Osteoblast (primary cell): Measurements from ENCODE around the gene KLF9. TPM values are rescaled to one million over a fixed set of nuclear protein-coding genes. Genes with fewer than 3 reads are reported as not detected.

Experiments
- DNase-seq: peaks from one replicate; pipeline ENCODE4 v3.0.0; 2011; ENCODE audit warnings: low spot score, mixed read lengths; ENCODE audit not compliant: insufficient read length; ENCODE audit errors: missing footprints
- H2AFZ ChIP-seq: 2 replicates; pipeline ENCODE4 v1.6.0; 2011; ENCODE audit warnings: mild to moderate bottlenecking, low read length
- H3K27ac ChIP-seq: 2 replicates; pipeline ENCODE4 v1.5.1; 2011; ENCODE audit warnings: mild to moderate bottlenecking, low read depth, low read length, moderate library complexity
- H3K27me3 ChIP-seq: 2 replicates; pipeline ENCODE4 v1.6.0; 2012; ENCODE audit warnings: mild to moderate bottlenecking, control low read depth, inconsistent platforms, low read length, moderate library complexity; ENCODE audit not compliant: insufficient read depth
- H3K36me3 ChIP-seq: 2 replicates; pipeline ENCODE4 v1.5.1; 2011; ENCODE audit warnings: mild to moderate bottlenecking, low read length, control low read depth, moderate library complexity; ENCODE audit not compliant: insufficient read depth
- H3K4me1 ChIP-seq: 2 replicates; pipeline ENCODE4 v1.5.1; 2011; ENCODE audit warnings: mild to moderate bottlenecking, low read length, control low read depth, moderate library complexity; ENCODE audit not compliant: insufficient read depth
- H3K4me2 ChIP-seq: 2 replicates; pipeline ENCODE4 v1.6.0; 2011; ENCODE audit warnings: mild to moderate bottlenecking, low read length; ENCODE audit not compliant: insufficient read depth
- H3K4me3 ChIP-seq: fragments of 200-600 bp; sonication (generic); 3 replicates; pipeline ENCODE4 v1.5.1; 2012; ENCODE audit warnings: mild to moderate bottlenecking, low read length, inconsistent platforms; ENCODE audit not compliant: insufficient read depth
- H3K79me2 ChIP-seq: 2 replicates; pipeline ENCODE4 v1.6.0; 2012; ENCODE audit warnings: mild to moderate bottlenecking, low read length, control low read depth, inconsistent platforms; ENCODE audit not compliant: insufficient read depth
- H3K9me3 ChIP-seq: 2 replicates; pipeline ENCODE4 v1.5.1; 2011; ENCODE audit warnings: low read depth, low read length, control low read depth
- H4K20me1 ChIP-seq: 2 replicates; pipeline ENCODE4 v1.6.0; 2012; ENCODE audit warnings: mild to moderate bottlenecking, low read length, control low read depth; ENCODE audit not compliant: insufficient read depth
- CTCF ChIP-seq: IDR thresholded peaks from 2 replicates; pipeline ENCODE4 v1.5.1; 2011; ENCODE audit warnings: mild to moderate bottlenecking, low read depth, low read length, moderate library complexity; ENCODE audit errors: extremely low read depth
- total RNA-seq: library from RNA; depleted of rRNA; stranded (reverse); fragments of >200 nt; gene quantifications from 2 replicates; pipeline ENCODE4 v1.2.3, GENCODE V29; 2012

Gene KLF9
- total RNA-seq, 1 donor, result 51.8 TPM

- Histone ChIP-seq H3K9me3 (no peaks in the 10 kb centered on the region), H2AFZ (no peak overlapping the region), H3K79me2 (no peaks in the 10 kb centered on the region), H3K4me2 (no peak overlapping the region), H3K27me3 (no peaks in the 10 kb centered on the region), H3K4me3 (no peak overlapping the region), H4K20me1 (no peaks in the 10 kb centered on the region), H3K36me3 (no peaks in the 10 kb centered on the region), H3K4me1 (peaks cover 27% of the 10 kb centered on the region), H3K27ac (no peak overlapping the region)
- no peak for TF ChIP-seq CTCF
- no peak for DNase-seq
Observed at GRCh38 chr9:70422371-70423043, 8.1 kb upstream of the KLF9 start.

DNA sequence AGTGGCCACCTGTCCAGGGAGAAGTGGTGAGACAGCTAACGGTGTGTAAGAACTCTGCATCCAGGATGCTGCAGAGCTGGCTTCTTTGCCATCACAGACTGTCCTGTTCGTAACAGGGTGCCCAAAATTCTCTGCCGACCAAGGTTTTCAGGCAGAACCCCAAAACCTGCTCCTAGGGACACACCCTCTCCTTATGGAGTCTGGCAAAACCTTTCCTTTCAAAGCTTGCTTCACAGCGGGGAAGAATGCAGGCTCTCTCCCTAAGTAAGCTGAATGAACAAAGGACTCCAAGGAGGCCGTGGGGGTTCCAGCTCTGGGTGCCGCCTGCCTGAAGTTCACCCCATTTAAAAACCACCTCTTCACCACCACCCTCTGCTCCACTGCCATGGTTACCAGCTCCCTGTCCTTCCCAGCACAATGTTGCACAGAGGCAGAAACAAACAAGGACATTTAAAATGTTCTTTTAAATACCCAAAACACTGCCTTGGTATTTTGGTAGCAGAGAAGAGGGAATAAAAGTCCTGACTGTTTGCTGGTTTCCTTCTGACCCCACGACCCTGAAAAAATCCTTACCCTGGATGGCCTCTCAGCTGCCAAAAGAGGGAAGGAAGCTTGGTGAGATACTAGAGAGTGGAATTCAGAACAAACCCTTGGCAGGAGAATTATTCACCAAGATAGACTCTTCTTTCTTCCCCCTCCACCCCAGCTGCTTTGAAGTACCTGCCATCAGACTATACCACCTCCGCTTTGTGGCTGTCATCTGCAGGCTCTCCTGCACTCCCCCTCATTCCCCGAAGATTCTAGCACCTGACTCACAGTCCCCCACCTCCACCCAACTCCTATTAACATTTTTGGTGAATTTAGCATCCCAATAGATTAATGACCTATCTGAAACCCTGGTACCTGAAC is 7.1 kb upstream of the KLF9 start:
- Histone ChIP-seq H3K79me2 (no peaks in the 10 kb centered on the region), H3K27ac (peak overlapping the region; percentile 99), H3K4me3 (peak overlapping the region; percentile 74), H3K9me3 (no peaks in the 10 kb centered on the region), H2AFZ (no peak overlapping the region), H3K36me3 (no peaks in the 10 kb centered on the region), H3K27me3 (no peaks in the 10 kb centered on the region), H3K4me1 (peaks cover 27% of the 10 kb centered on the region), H4K20me1 (no peaks in the 10 kb centered on the region), H3K4me2 (peak overlapping the region; percentile 97)
- no peak for TF ChIP-seq CTCF
- peak; percentile 75 for DNase-seq

GRCh38 chr9:70420441-70421271 is 6.2 kb upstream of the KLF9 start:
- TF ChIP-seq CTCF, result no peak
- no peaks in the 10 kb centered on the region for H3K36me3 ChIP-seq
- no peaks in the 10 kb centered on the region for H3K9me3 ChIP-seq
- H2AFZ ChIP-seq, result peak overlapping the region; percentile 16
- H3K4me2 ChIP-seq, result peak overlapping the region; percentile 97
- H3K27me3 ChIP-seq, result no peaks in the 10 kb centered on the region
- H3K4me1 ChIP-seq, result peaks cover 27% of the 10 kb centered on the region
- no peaks in the 10 kb centered on the region for H3K79me2 ChIP-seq
- H4K20me1 ChIP-seq, result no peaks in the 10 kb centered on the region
- H3K4me3 ChIP-seq, result peak overlapping the region; percentile 74
- peak overlapping the region; percentile 99 for H3K27ac ChIP-seq
- DNase-seq, result peak; percentile 79
